Liver (tissue), 9 donors: ENCODE measurements around the gene OR2AE1. TPM values are rescaled to one million over a fixed set of nuclear protein-coding genes. Genes with fewer than 3 reads are reported as not detected.
"Not testable (repeated sequence)": the region's sequence is repeated elsewhere in the genome, so short reads cannot be mapped to it uniquely, and the experiment has no call there.

Experiments used
- DNase-seq: peaks from one replicate; pipeline ENCODE4 v3.0.0-alpha.2; 2017; ENCODE audit warnings: low spot score
- H3K27ac ChIP-seq, 2 donors: one replicate each; pipeline ENCODE4 v1.7.0; 2013; ENCODE audit warnings: inconsistent platforms in 2 of 2, low read length in 2 of 2, control low read depth in 1 of 2, low read depth in 1 of 2, mild to moderate bottlenecking in 1 of 2
- H3K27me3 ChIP-seq, 4 donors: one replicate each; pipeline versions ENCODE4 v1.6.1 to v1.7.0; 2013; ENCODE audit warnings: low read length in 3 of 4, inconsistent platforms in 1 of 4, mild to moderate bottlenecking in 1 of 4, moderate library complexity in 1 of 4; ENCODE audit not compliant: control insufficient read depth in 4 of 4, insufficient read depth in 4 of 4
- H3K36me3 ChIP-seq, 4 donors: one replicate each; pipeline versions ENCODE4 v1.6.1 to v1.7.0; 2013; ENCODE audit warnings: low read length in 3 of 4, mild to moderate bottlenecking in 3 of 4, low read depth in 1 of 4, moderate library complexity in 1 of 4; ENCODE audit not compliant: control insufficient read depth in 4 of 4, insufficient read depth in 3 of 4
- H3K4me1 ChIP-seq, 4 donors: one replicate each; pipeline versions ENCODE4 v1.6.1 to v1.7.0; 2013; ENCODE audit warnings: low read length in 3 of 4, mild to moderate bottlenecking in 3 of 4, moderate library complexity in 1 of 4; ENCODE audit not compliant: control insufficient read depth in 4 of 4, insufficient read depth in 4 of 4
- H3K4me3 ChIP-seq, 3 donors: one replicate each; pipeline versions ENCODE4 v1.6.1 to v1.7.0; 2013; ENCODE audit warnings: low read length in 3 of 3, control low read depth in 1 of 3, low read depth in 1 of 3, mild to moderate bottlenecking in 1 of 3
- H3K9ac ChIP-seq, 2 donors: one replicate each; pipeline ENCODE4 v1.7.0; 2013; ENCODE audit warnings: low read length in 2 of 2, mild to moderate bottlenecking in 2 of 2, moderate library complexity in 2 of 2, control low read depth in 1 of 2, low read depth in 1 of 2
- H3K9me3 ChIP-seq, 4 donors: one replicate each; pipeline versions ENCODE4 v1.6.1 to v1.7.0; 2013; ENCODE audit warnings: low read length in 3 of 4; ENCODE audit not compliant: control insufficient read depth in 4 of 4
- ATF3 ChIP-seq: IDR thresholded peaks from 2 replicates; pipeline ENCODE4 v1.6.1; 2016; ENCODE audit warnings: antibody characterized with exemption
- CTCF ChIP-seq: fragments of 150-350 bp; IDR thresholded peaks from 2 replicates; pipeline ENCODE4 v1.5.1; 2017; ENCODE audit warnings: improper control_type of control experiment, low read depth, low read length; ENCODE audit not compliant: missing input control
- FOXA1 ChIP-seq: IDR thresholded peaks from 2 replicates; pipeline ENCODE4 v1.6.1; 2016; ENCODE audit warnings: antibody characterized with exemption
- FOXA2 ChIP-seq: IDR thresholded peaks from 2 replicates; pipeline ENCODE4 v1.6.1; 2016; ENCODE audit warnings: antibody characterized with exemption
- GABPA ChIP-seq, 2 donors: IDR thresholded peaks in 1 of 2; conservative IDR thresholded peaks in 1 of 2; 2 replicates each; pipeline ENCODE4 v1.6.1; 2016; ENCODE audit warnings: antibody characterized with exemption in 2 of 2, mild to moderate bottlenecking in 1 of 2, moderate library complexity in 1 of 2
- HNF4A ChIP-seq, 2 donors: conservative IDR thresholded peaks; 2 replicates each; pipeline ENCODE4 v1.6.1; 2016; ENCODE audit warnings: antibody characterized with exemption in 2 of 2, mild to moderate bottlenecking in 2 of 2
- JUND ChIP-seq, 2 donors: IDR thresholded peaks; 2 replicates each; pipeline ENCODE4 v1.6.1; 2016; ENCODE audit warnings: antibody characterized with exemption in 2 of 2
- NR2F2 ChIP-seq: IDR thresholded peaks from 2 replicates; pipeline ENCODE4 v1.6.1; 2016; ENCODE audit warnings: antibody characterized with exemption
- REST ChIP-seq: IDR thresholded peaks from 2 replicates; pipeline ENCODE4 v1.6.1; 2016; ENCODE audit warnings: antibody characterized with exemption, mild to moderate bottlenecking
- TAF1 ChIP-seq: conservative IDR thresholded peaks from 2 replicates; pipeline ENCODE4 v1.6.1; 2016; ENCODE audit warnings: antibody characterized with exemption, mild to moderate bottlenecking
- ZBTB33 ChIP-seq: IDR thresholded peaks from 2 replicates; pipeline ENCODE4 v1.6.1; 2016; ENCODE audit warnings: antibody characterized with exemption
- WGBS: extraction: QIAGEN DNeasy Blood & Tissue Kit; methylation state at CpG from one replicate; pipeline ENCODE4 v1.1.7; 2013; 5-methylcytosine and 5-hydroxymethylcytosine counted together
- polyA plus RNA-seq, 2 donors: library from polyadenylated mRNA; stranded (reverse) in 1 of 2; unstranded in 1 of 2; fragments of 200-250 nt in 1 of 2; fragments of >200 nt in 1 of 2; fragmentation: Nextera tagmentation in 1 of 2; extraction: Ambion mirVana in 1 of 2; gene quantifications; one replicate each; pipeline versions ENCODE4 v1.2.1 to v1.2.3, GENCODE V29; 2013 to 2015
- total RNA-seq, 2 donors: library from RNA; depleted of rRNA; stranded (reverse); fragments of >200 nt; gene quantifications; one replicate each; pipeline ENCODE4 v1.2.3, GENCODE V29; 2014
- donor health status: healthy.
- donor health status: healthy.
- donor health status: healthy.
- donor health status: healthy.
- donor health status: healthy.

Gene OR2AE1
- total and polyA plus RNA-seq, 4 donors: 0.25 TPM; not detected in 3

GRCh38 chr7:99894738-99895137 is 17.9 kb upstream of the OR2AE1 start (continued):
- no peak for TF ChIP-seq REST
- TF ChIP-seq FOXA1: no peak
- no peak for TF ChIP-seq ATF3
- TF ChIP-seq ZBTB33: no peak

- H3K27ac ChIP-seq: no peak overlapping the region
- peaks cover 0 to 16% (median 3%) of the 10 kb centered on the region in 4 donors for H3K36me3 ChIP-seq
- no peak overlapping the region for H3K4me3 ChIP-seq
- no peaks in the 10 kb centered on the region for H3K9me3 ChIP-seq
- no peak for DNase-seq
- H3K4me1 ChIP-seq: no peaks in the 10 kb centered on the region
- no peak for TF ChIP-seq NR2F2
- TF ChIP-seq JUND (IDR thresholded peaks at IDR 0.05): no peak
- no peak for TF ChIP-seq ZBTB33
- no peak for TF ChIP-seq TAF1
- no peak for TF ChIP-seq HNF4A (conservative IDR thresholded peaks at IDR 0.05)
- no peak for TF ChIP-seq CTCF
- TF ChIP-seq FOXA2: no peak
- TF ChIP-seq GABPA (IDR thresholded peaks at IDR 0.05 in 1 of 2, conservative IDR thresholded peaks at IDR 0.05 in 1 of 2): no peak
- H3K27me3 ChIP-seq: no peaks in the 10 kb centered on the region
- H3K9ac ChIP-seq: no peak overlapping the region
- WGBS: 76% methylated on average over 5 of the region's 5 CpGs
Measured at GRCh38 chr7:99893280-99893679, 16.4 kb upstream of the OR2AE1 start.

- WGBS: 95% methylated on average over 2 of the region's 2 CpGs
- not testable (repeated sequence) for H3K9ac ChIP-seq, H3K4me3 ChIP-seq, H3K9me3 ChIP-seq, H3K27ac ChIP-seq, H3K4me1 ChIP-seq, H3K27me3 ChIP-seq, DNase-seq
- peaks cover 0 to 16% (median 3%) of the 10 kb centered on the region in 4 donors for H3K36me3 ChIP-seq
Measured at GRCh38 chr7:99890348-99890747, 13.5 kb upstream of the OR2AE1 start.

GRCh38 chr7:99888366-99888765 is 11.5 kb upstream of the OR2AE1 start:
- not testable (repeated sequence) for DNase-seq

More at GRCh38 chr7:99888366-99888765, 11.5 kb upstream of the OR2AE1 start:
- not testable (repeated sequence) for H3K9me3 ChIP-seq, H3K27me3 ChIP-seq, H3K9ac ChIP-seq, H3K4me1 ChIP-seq, H3K4me3 ChIP-seq, H3K27ac ChIP-seq
- peaks cover 0 to 16% (median 3%) of the 10 kb centered on the region in 4 donors for H3K36me3 ChIP-seq
- 83% methylated on average over 28 of the region's 29 CpGs for WGBS
